B cell (primary cell): ENCODE measurements around the gene CENPO. TPM values are rescaled to one million over a fixed set of nuclear protein-coding genes. Genes with fewer than 3 reads are reported as not detected.

Experiments used
- ATAC-seq: fragments of 200-7000 bp; cut with Tn5 transposase; one replicate; pipeline ENCODE4 v1.10.0; 2021; ENCODE audit warnings: low read depth, mild to moderate bottlenecking, moderate number of reproducible peaks, moderate library complexity
- CTCF ChIA-PET: fragments of 350-600 bp; sonication (Branson Sonifier 250); formaldehyde crosslinking; loops from one replicate; lab custom pipeline; 2021; ENCODE audit warnings: antibody characterized with exemption, inconsistent platforms; lab: Charles Lee
- POLR2A ChIA-PET: fragments of 350-600 bp; sonication (Branson Sonifier 250); formaldehyde crosslinking; loops from one replicate; lab custom pipeline; 2021; ENCODE audit warnings: antibody characterized with exemption; lab: Charles Lee
- DNase-seq: peaks from one replicate; pipeline ENCODE4 v3.0.0; 2013
- H2AFZ ChIP-seq: 2 replicates; pipeline ENCODE4 v1.6.1; 2012; ENCODE audit warnings: mild to moderate bottlenecking, low read depth, low read length; ENCODE audit not compliant: insufficient read depth, poor library complexity, severe bottlenecking
- H3K27ac ChIP-seq, 2 donors: 1 replicate in 1 of 2; 2 replicates in 1 of 2; pipeline ENCODE4 v1.5.1; 2012 to 2013; ENCODE audit warnings: low read length in 2 of 2, mild to moderate bottlenecking in 2 of 2, moderate library complexity in 1 of 2
- H3K27me3 ChIP-seq, 4 experiments: fragments of 200-600 bp in 1 of 4; sonication (generic) in 1 of 4; replicated peaks in 1 of 4; 1 replicate in 2 of 4; 2 replicates in 2 of 4; pipeline versions ENCODE4 v1.6.1 to v1.7.0; 2013 to 2016; ENCODE audit warnings: low read length in 3 of 4, mild to moderate bottlenecking in 2 of 4, mixed read lengths in 1 of 4, moderate library complexity in 1 of 4; ENCODE audit not compliant: insufficient read depth in 4 of 4, control insufficient read depth in 3 of 4; ENCODE audit errors: control extremely low read depth in 1 of 4
- H3K36me3 ChIP-seq, 2 experiments: replicated peaks in 1 of 2; 1 replicate in 1 of 2; 2 replicates in 1 of 2; pipeline versions ENCODE4 v1.6.1 to v1.7.1; 2013; ENCODE audit warnings: low read length in 1 of 2; ENCODE audit not compliant: insufficient read depth in 2 of 2, control insufficient read depth in 1 of 2; ENCODE audit errors: control extremely low read depth in 1 of 2, extremely low read depth in 1 of 2
- H3K4me1 ChIP-seq, 2 donors: fragments of 200-600 bp in 1 of 2; sonication (generic) in 1 of 2; 1 replicate in 1 of 2; 2 replicates in 1 of 2; pipeline versions ENCODE4 v1.5.1 to v1.6.1; 2013 to 2017; ENCODE audit warnings: low read length in 2 of 2; ENCODE audit not compliant: control insufficient read depth in 2 of 2, insufficient read depth in 2 of 2
- H3K4me2 ChIP-seq: replicated peaks from 2 replicates; pipeline ENCODE3; 2012; ENCODE audit warnings: mild to moderate bottlenecking, low read depth, low read length; ENCODE audit not compliant: poor library complexity, severe bottlenecking
- H3K4me3 ChIP-seq, 5 experiments: fragments of 200-600 bp in 1 of 5; sonication (generic) in 1 of 5; 1 replicate in 3 of 5; 2 replicates in 2 of 5; pipeline versions ENCODE4 v1.5.1 to v1.7.0; 2011 to 2016; ENCODE audit warnings: low read length in 4 of 5, mild to moderate bottlenecking in 4 of 5, low read depth in 2 of 5, control low read depth in 1 of 5, moderate library complexity in 1 of 5; ENCODE audit not compliant: insufficient read depth in 1 of 5; ENCODE audit errors: control extremely low read depth in 1 of 5, extremely low read depth in 1 of 5
- H3K79me2 ChIP-seq: fragments of 200-600 bp; sonication (generic); one replicate; pipeline ENCODE4 v1.6.0; 2016; ENCODE audit warnings: low read length; ENCODE audit not compliant: control insufficient read depth, insufficient read depth
- H3K9ac ChIP-seq: fragments of 200-600 bp; sonication (generic); 2 replicates; pipeline ENCODE4 v1.6.1; 2017; ENCODE audit warnings: mild to moderate bottlenecking, low read length, moderate library complexity
- H3K9me3 ChIP-seq, 3 donors: one replicate each; pipeline versions ENCODE4 v1.6.1 to v1.7.1; 2013; ENCODE audit warnings: low read length in 2 of 3; ENCODE audit not compliant: control insufficient read depth in 2 of 3, insufficient read depth in 1 of 3; ENCODE audit errors: control extremely low read depth in 1 of 3
- H4K20me1 ChIP-seq: 2 replicates; pipeline ENCODE4 v1.6.0; 2012; ENCODE audit warnings: mild to moderate bottlenecking, low read length; ENCODE audit not compliant: insufficient read depth, control insufficient read depth, poor library complexity, severe bottlenecking
- H3K27ac Mint-ChIP-seq: one replicate; pipeline ENCODE4 v1.8.0; 2021; ENCODE audit warnings: mixed read lengths
- H3K27me3 Mint-ChIP-seq: one replicate; pipeline ENCODE4 v1.8.0; 2021; ENCODE audit warnings: mixed read lengths
- H3K4me1 Mint-ChIP-seq: one replicate; pipeline ENCODE4 v1.8.0; 2021; ENCODE audit warnings: mixed read lengths
- H3K4me3 Mint-ChIP-seq: one replicate; pipeline ENCODE4 v1.8.0; 2021; ENCODE audit warnings: mixed read lengths
- H3K9me3 Mint-ChIP-seq: one replicate; pipeline ENCODE4 v1.8.0; 2022; ENCODE audit warnings: mixed read lengths; ENCODE audit not compliant: insufficient read depth
- CTCF ChIP-seq: fragments of 200-600 bp; IDR thresholded peaks from one replicate; pipeline ENCODE4 v1.8.0; 2022; ENCODE audit warnings: antibody characterized with exemption, mild to moderate bottlenecking
- EZH2 ChIP-seq: IDR thresholded peaks from 2 replicates; pipeline ENCODE4 v1.6.1; 2012; ENCODE audit warnings: borderline replicate concordance, low read depth, mild to moderate bottlenecking, moderate library complexity, low read length; ENCODE audit not compliant: insufficient read depth, poor library complexity, severe bottlenecking
- WGBS: methylation state at CpG from one replicate; pipeline ENCODE4 v1.1.5; 2013; ENCODE audit warnings: missing lambda C conversion rate; ENCODE audit not compliant: insufficient coverage; 5-methylcytosine and 5-hydroxymethylcytosine counted together
- intact Hi-C: fragments of 100-400 bp; cut with micrococcal nuclease; formaldehyde crosslinking; loops from one replicate; pipeline ENCODE4 v1.10.0; 2022
- polyA plus RNA-seq: library from polyadenylated mRNA; depleted of rRNA; stranded (reverse); fragments of >200 nt; gene quantifications from 2 replicates; pipeline ENCODE4 v1.2.3, GENCODE V29; 2012
- total RNA-seq, 2 donors: library from RNA; stranded (reverse); fragments of 120-200 nt in 1 of 2; gene quantifications; 1 replicate in 1 of 2; 2 replicates in 1 of 2; pipeline versions ENCODE4 v1.2.3 to v1.2.4, GENCODE V29; 2013 to 2022

The CENPO gene
- total and polyA plus RNA-seq, 2 donors (not counting 1 experiment from before 2014, with no cell fraction given), result 4.5 to 10.4 TPM

- Mint-ChIP-seq H3K4me3 (no peak overlapping the region), H3K27me3 (no peaks in the 10 kb centered on the region), H3K9me3 (no peaks in the 10 kb centered on the region), H3K4me1 (no peaks in the 10 kb centered on the region), H3K27ac (no peak overlapping the region)
- H3K9ac ChIP-seq, result no peak overlapping the region
- 64% methylated on average over 30 of the region's 30 CpGs for WGBS
- peaks cover 0 to 4% of the 10 kb centered on the region in 2 donors for H3K4me1 ChIP-seq
- CTCF ChIA-PET, result interaction anchor here (0.5 to 10.8 kb wide), 36 partner anchors 8 to 819 kb away, joined by 3 to 267 read pairs (median 3); partner anchors contain the start of gene NCOA1
- H3K27ac ChIP-seq, result no peak overlapping the region
- POLR2A ChIA-PET, result interaction anchor here (0.6 kb wide), 1 partner anchor 214 kb away, joined by 7 read pairs; no protein-coding TSS in a partner anchor
- H3K27me3 ChIP-seq, result no peaks in the 10 kb centered on the region
- no peak overlapping the region for H3K4me3 ChIP-seq
- no peak for TF ChIP-seq EZH2
- peak; percentile 89 for TF ChIP-seq CTCF
- no peak overlapping the region for H2AFZ ChIP-seq
- intact Hi-C loops, result loop anchor here (1.0 to 5.0 kb wide), 3 partner anchors 214 to 406 kb away; no protein-coding TSS in a partner anchor
- H4K20me1 ChIP-seq, result no peaks in the 10 kb centered on the region
- DNase-seq (peak; percentile 82), ATAC-seq (peak; percentile 89)
- H3K4me2 ChIP-seq, result no peak overlapping the region
- H3K79me2 ChIP-seq, result no peaks in the 10 kb centered on the region
- H3K9me3 ChIP-seq, result no peaks in the 10 kb centered on the region
- peaks cover 1 to 4% of the 10 kb centered on the region in 2 experiments for H3K36me3 ChIP-seq
These were observed 34.4 kb downstream of the CENPO start for GRCh38 chr2:24827321-24828237.
